GM19239 (cell line): ENCODE data around the gene DMD.
"Not testable (repeated sequence)": the region's sequence is repeated elsewhere in the genome, so short reads cannot be mapped to it uniquely, and the experiment has no call there.

Experiments
- DNase-seq: peaks from one replicate; pipeline ENCODE4 v3.0.0; 2011; ENCODE audit warnings: low spot score; ENCODE audit not compliant: insufficient read length
- FAIRE-seq: peaks from 2 replicates; lab custom pipeline; 2011; peaks lifted over from hg19 to GRCh38; lab: Jason Lieb, UNC

The DMD gene

GRCh38 chrX:33160273-33160672 is 51.1 kb downstream of the DMD start:
- DNase-seq (no peak), FAIRE-seq (no peak)

- no peak for DNase-seq
Observed at GRCh38 chrX:33156152-33156726, 55.1 kb downstream of the DMD start.

GRCh38 chrX:33149580-33149979 is 61.8 kb downstream of the DMD start:
- no peak for FAIRE-seq
- no peak for DNase-seq

More at GRCh38 chrX:33156152-33156726, 55.1 kb downstream of the DMD start:
- FAIRE-seq: no peak

GRCh38 chrX:33149085-33149484 is 62.3 kb downstream of the DMD start:
- FAIRE-seq (no peak), DNase-seq (no peak)

GRCh38 chrX:33142331-33142730 is 69.0 kb downstream of the DMD start:
- FAIRE-seq (no peak), DNase-seq (no peak)

- DNase-seq: no peak
- FAIRE-seq: no peak
Observed at GRCh38 chrX:33138677-33139249, 72.6 kb downstream of the DMD start.

- FAIRE-seq: no peak
- DNase-seq: no peak
Observed at GRCh38 chrX:33134164-33134563, 77.2 kb downstream of the DMD start.

- FAIRE-seq (no peak), DNase-seq (no peak)
Observed at GRCh38 chrX:33133320-33133719, 78.0 kb downstream of the DMD start.

GRCh38 chrX:33132569-33132968 is 78.8 kb downstream of the DMD start:
- FAIRE-seq (no peak), DNase-seq (no peak)

GRCh38 chrX:33129607-33130006 is 81.7 kb downstream of the DMD start:
- FAIRE-seq: no peak
- no peak for DNase-seq

GRCh38 chrX:33128048-33128805 is 83.1 kb downstream of the DMD start:
- DNase-seq: no peak
- no peak for FAIRE-seq

- FAIRE-seq (no peak), DNase-seq (no peak)
Observed at GRCh38 chrX:33126469-33126868, 84.9 kb downstream of the DMD start.

- no peak for FAIRE-seq
Observed at GRCh38 chrX:33109858-33110257, 101.5 kb downstream of the DMD start.

GRCh38 chrX:33106737-33107136 is 104.6 kb downstream of the DMD start:
- DNase-seq (no peak), FAIRE-seq (no peak)

More at GRCh38 chrX:33109858-33110257, 101.5 kb downstream of the DMD start:
- no peak for DNase-seq

GRCh38 chrX:33095079-33095478 is 116.3 kb downstream of the DMD start:
- no peak for DNase-seq
- no peak for FAIRE-seq

GRCh38 chrX:33087411-33087810 is 123.9 kb downstream of the DMD start:
- no peak for DNase-seq
- no peak for FAIRE-seq

GRCh38 chrX:33086886-33087285 is 124.5 kb downstream of the DMD start:
- DNase-seq: no peak
- FAIRE-seq: no peak

GRCh38 chrX:33082371-33082770 is 129.0 kb downstream of the DMD start:
- DNase-seq (no peak), FAIRE-seq (no peak)

- FAIRE-seq: no peak
- DNase-seq: no peak
Observed at GRCh38 chrX:33078273-33078672, 133.1 kb downstream of the DMD start.

GRCh38 chrX:33073660-33074059 is 137.7 kb downstream of the DMD start:
- DNase-seq, FAIRE-seq: not testable (repeated sequence)

- no peak for FAIRE-seq
- DNase-seq: no peak
Observed at GRCh38 chrX:33065415-33065814, 145.9 kb downstream of the DMD start.

GRCh38 chrX:33062041-33062440 is 149.3 kb downstream of the DMD start:
- FAIRE-seq (no peak), DNase-seq (no peak)
